ENCODE measurements around the gene ERCC2. TPM values are rescaled to one million over a fixed set of nuclear protein-coding genes. Genes with fewer than 3 reads are reported as not detected.
A peak's percentile ranks its signal among the peaks of the same experiment; 100 is the strongest.

The ERCC2 gene
- total and polyA plus RNA-seq, 2 of the 4 experiments (the other 2 are of a cell fraction): 30.6 to 66.5 TPM

DNA sequence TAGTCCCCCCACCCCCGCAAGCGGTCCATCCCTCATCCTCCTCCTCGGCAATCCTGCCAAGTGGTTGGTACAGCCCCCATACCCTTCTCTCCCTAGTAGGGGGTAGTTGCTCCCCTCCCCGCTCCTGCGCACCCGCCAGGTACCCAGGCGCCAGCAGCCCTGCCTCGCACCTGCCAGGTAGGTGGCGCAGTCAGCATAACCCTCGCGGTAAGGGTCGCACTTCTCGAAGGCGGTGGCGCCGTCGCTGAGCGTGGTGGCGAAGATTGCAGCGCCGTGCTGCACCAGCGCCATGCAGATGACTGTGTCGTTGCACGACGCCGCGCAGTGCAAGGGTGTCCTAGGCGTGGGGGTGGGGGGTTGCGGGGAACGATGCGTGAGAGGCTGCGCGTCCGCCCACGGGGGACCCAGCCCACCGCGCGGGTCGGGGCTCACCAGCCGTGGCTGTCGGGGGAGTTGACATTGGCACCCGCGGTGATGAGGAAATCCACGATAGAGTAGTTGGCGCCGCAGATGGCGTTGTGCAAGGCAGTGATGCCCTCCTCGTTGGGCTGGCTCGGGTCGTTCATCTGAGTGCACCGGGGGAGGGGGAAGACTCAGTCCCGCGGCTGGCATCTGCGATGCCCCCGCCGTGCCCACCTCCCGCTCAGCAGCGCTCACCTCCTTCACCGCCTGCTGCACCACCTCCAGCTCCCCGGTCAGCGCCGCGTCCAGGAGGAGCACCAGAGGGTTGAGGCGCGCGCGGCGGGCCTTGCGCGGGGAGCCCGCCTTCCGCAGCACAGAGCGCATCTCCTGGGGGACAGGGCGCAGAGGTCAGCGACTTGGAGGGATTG is 15.2 kb upstream of the ERCC2 start:
- Histone ChIP-seq H3K14ac (replicated peaks; ENCODE audit: low read depth, low read length) (0 out of 2 replicates have a peak overlapping the region, but pooled peaks have one; percentile 23), H3K23ac (ENCODE audit: low read depth, low read length) (no peak overlapping the region), H3K56ac (ENCODE audit: extremely low read depth, insufficient read depth, low read length) (no peak overlapping the region), H2BK5ac (ENCODE audit: low read depth, low read length, poor library complexity, severe bottlenecking) (no peak overlapping the region), H2BK15ac (ENCODE audit: low read depth, low read length) (no peak overlapping the region), H3K27me3 (ENCODE audit: control insufficient read depth, insufficient read depth, low read length) (no peaks in the 10 kb centered on the region), H4K20me1 (ENCODE audit: insufficient read depth, low read length) (no peaks in the 10 kb centered on the region), H2AK5ac (ENCODE audit: low read depth, low read length) (peak overlapping the region; percentile 73; the same call in 1 of the 2 replicates), H3K4me1 (ENCODE audit: control insufficient read depth, insufficient read depth, low read length) (peaks cover 5% of the 10 kb centered on the region), H3K4ac (ENCODE audit: low read depth, low read length) (no peak overlapping the region), H3K9ac (ENCODE audit: low read depth, low read length) (no peak overlapping the region), H4K5ac (ENCODE audit: low read depth, low read length) (no peak overlapping the region), H3K27ac (ENCODE audit: insufficient read depth, low read length) (no peak overlapping the region), H3K18ac (ENCODE audit: low read depth, low read length) (no peak overlapping the region), H3K9me3 (ENCODE audit: control insufficient read depth, insufficient read depth, low read length) (no peaks in the 10 kb centered on the region), H4K91ac (ENCODE audit: insufficient read depth, low read depth, low read length) (no peak overlapping the region), H4K8ac (ENCODE audit: low read depth in 2 of 2, low read length in 2 of 2) (no peak overlapping the region), H2AFZ (replicated peaks; ENCODE audit: low read length, poor library complexity) (peak overlapping the region; percentile 78), H3K4me2 (ENCODE audit: low read depth, low read length) (peak overlapping the region; percentile 31; the same call in 1 of the 2 replicates), H3K79me1 (ENCODE audit: low read depth in 1 of 2, low read length in 2 of 2) (no peaks in the 10 kb centered on the region), H2BK120ac (ENCODE audit: low read depth, low read length) (no peak overlapping the region), H3K9me1 (ENCODE audit: insufficient read depth, low read length) (0 out of 2 replicates have a peak, but pooled peaks cover 4% of the 10 kb centered on the region), H3K36me3 (ENCODE audit: control insufficient read depth, insufficient read depth, low read length) (no peaks in the 10 kb centered on the region; the same call in 1 of the 2 replicates), H2AK9ac (replicated peaks; ENCODE audit: low read depth, low read length, poor library complexity) (no peak overlapping the region), H3K4me3 (ENCODE audit: insufficient read depth, low read depth, low read length) (no peak overlapping the region), H2BK20ac (ENCODE audit: low read depth, low read length) (no peak overlapping the region)
- intact Hi-C loops (cut with micrococcal nuclease) (no loop called here), dilution Hi-C loops (cut with HindIII; ENCODE audit: low sequenced_read_pairs, unreplicated experiment) (no loop called here), in situ Hi-C loops (cut with MboI; ENCODE audit: low sequenced_read_pairs) (no loop called here)
- peak; percentile 35; the same call in 1 of the 2 replicates for ATAC-seq (ENCODE audit: low read depth)
- WGBS, 2 experiments (ENCODE audit: extremely low coverage in 2 of 2, insufficient read length in 1 of 2): 16% methylated on average over 43 of the region's 75 CpGs; no CpG with 5 or more reads in 1 of the 2 experiments
- no TSS peak for BruUV-seq (replicated peaks)
- no peak for DNase-seq
- ChIA-PET POLR2A (ENCODE audit: unreplicated experiment) (no interaction called here), CTCF (no interaction called here)
- TF ChIP-seq NFE2L2 (IDR thresholded peaks at IDR 0.05; ENCODE audit: low read depth, low read length): no peak
- no peak for TF ChIP-seq RAD21 (IDR thresholded peaks at IDR 0.05; ENCODE audit: low read length)
- TF ChIP-seq, protein P1, sequence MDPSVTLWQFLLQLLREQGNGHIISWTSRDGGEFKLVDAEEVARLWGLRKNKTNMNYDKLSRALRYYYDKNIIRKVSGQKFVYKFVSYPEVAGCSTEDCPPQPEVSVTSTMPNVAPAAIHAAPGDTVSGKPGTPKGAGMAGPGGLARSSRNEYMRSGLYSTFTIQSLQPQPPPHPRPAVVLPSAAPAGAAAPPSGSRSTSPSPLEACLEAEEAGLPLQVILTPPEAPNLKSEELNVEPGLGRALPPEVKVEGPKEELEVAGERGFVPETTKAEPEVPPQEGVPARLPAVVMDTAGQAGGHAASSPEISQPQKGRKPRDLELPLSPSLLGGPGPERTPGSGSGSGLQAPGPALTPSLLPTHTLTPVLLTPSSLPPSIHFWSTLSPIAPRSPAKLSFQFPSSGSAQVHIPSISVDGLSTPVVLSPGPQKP (IDR thresholded peaks at IDR 0.05; ENCODE audit: borderline replicate concordance, low read depth, low read length): no peak
- TF ChIP-seq CHD1 (IDR thresholded peaks at IDR 0.05; ENCODE audit: low read depth, low read length): no peak
- TF ChIP-seq POLR2A (IDR thresholded peaks at IDR 0.05; ENCODE audit: low read depth, low read length): no peak
- TF ChIP-seq RFX5 (IDR thresholded peaks at IDR 0.05; ENCODE audit: low read depth, low read length): no peak
- no peak for TF ChIP-seq MXI1 (IDR thresholded peaks at IDR 0.05; ENCODE audit: borderline replicate concordance, low read depth, low read length)
- no peak for TF ChIP-seq BHLHE40 (IDR thresholded peaks at IDR 0.05; ENCODE audit: low read depth, low read length)
- TF ChIP-seq FOS (IDR thresholded peaks at IDR 0.05; ENCODE audit: low read depth, low read length): no peak
- TF ChIP-seq, protein P2, sequence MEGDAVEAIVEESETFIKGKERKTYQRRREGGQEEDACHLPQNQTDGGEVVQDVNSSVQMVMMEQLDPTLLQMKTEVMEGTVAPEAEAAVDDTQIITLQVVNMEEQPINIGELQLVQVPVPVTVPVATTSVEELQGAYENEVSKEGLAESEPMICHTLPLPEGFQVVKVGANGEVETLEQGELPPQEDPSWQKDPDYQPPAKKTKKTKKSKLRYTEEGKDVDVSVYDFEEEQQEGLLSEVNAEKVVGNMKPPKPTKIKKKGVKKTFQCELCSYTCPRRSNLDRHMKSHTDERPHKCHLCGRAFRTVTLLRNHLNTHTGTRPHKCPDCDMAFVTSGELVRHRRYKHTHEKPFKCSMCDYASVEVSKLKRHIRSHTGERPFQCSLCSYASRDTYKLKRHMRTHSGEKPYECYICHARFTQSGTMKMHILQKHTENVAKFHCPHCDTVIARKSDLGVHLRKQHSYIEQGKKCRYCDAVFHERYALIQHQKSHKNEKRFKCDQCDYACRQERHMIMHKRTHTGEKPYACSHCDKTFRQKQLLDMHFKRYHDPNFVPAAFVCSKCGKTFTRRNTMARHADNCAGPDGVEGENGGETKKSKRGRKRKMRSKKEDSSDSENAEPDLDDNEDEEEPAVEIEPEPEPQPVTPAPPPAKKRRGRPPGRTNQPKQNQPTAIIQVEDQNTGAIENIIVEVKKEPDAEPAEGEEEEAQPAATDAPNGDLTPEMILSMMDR (conservative IDR thresholded peaks at IDR 0.05; ENCODE audit: low read depth, low read length): no peak
- TF ChIP-seq, protein P3, sequence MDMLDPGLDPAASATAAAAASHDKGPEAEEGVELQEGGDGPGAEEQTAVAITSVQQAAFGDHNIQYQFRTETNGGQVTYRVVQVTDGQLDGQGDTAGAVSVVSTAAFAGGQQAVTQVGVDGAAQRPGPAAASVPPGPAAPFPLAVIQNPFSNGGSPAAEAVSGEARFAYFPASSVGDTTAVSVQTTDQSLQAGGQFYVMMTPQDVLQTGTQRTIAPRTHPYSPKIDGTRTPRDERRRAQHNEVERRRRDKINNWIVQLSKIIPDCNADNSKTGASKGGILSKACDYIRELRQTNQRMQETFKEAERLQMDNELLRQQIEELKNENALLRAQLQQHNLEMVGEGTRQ (IDR thresholded peaks at IDR 0.05; ENCODE audit: low read depth, low read length): no peak

Data from IMR-90 (cell line).